Measurements from ENCODE around the gene SOX3.

DNA sequence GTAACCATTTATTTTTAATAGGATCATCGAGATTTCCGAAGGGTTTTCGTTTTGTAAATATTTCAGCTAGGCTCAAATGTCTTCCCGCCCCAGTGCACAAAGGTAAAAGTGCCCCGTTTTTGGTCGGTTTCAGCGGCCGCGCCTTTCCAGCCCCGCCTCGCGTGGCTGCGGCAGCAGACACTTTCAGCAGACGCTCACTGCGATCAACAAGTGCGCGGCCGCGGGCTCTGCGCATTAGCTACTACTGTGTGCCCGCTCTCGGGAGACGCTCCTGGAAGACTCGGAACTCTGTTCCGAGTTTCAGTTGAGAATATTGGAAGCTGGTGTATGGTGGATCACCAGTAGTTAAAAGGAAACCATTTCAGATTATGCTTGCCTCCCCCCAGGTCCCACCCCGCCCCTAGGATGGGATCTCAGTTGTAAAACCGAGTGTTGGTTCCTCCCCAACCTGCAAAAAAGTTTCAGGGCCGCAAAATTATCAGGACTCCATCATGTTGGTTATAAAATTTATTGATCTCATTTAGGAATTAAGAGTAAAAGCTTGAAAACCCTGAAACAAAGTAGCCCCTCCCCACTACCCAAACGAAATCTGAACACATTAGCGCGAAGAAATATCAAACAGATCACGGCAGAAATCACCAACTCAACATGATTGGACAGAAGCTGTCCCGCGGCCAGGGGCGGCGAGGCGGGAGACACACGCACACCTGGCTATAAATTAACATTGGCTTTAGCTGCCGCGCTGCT lies 2.2 kb downstream of the SOX3 start:
- TF ChIP-seq WHSC1 (IDR thresholded peaks at IDR 0.05; ENCODE audit: low read length) (no peak), SRSF9 (IDR thresholded peaks at IDR 0.05; ENCODE audit: borderline replicate concordance, low read depth, low read length) (no peak), RFX1 (IDR thresholded peaks at IDR 0.05) (no peak), ZNF282 (CRISPR knock-in tag; IDR thresholded peaks at IDR 0.05) (no peak), HNRNPLL (IDR thresholded peaks at IDR 0.05; ENCODE audit: low read depth, low read length, poor library complexity, severe bottlenecking) (no peak)
